Stomach (tissue), 9 donors: ENCODE measurements around the gene AIG1. TPM values are rescaled to one million over a fixed set of nuclear protein-coding genes. Genes with fewer than 3 reads are reported as not detected.

Experiments
- DNase-seq, 2 donors: peaks; one replicate each; pipeline versions ENCODE4 v3.0.0 to v3.0.0-alpha.2; 2013 to 2019
- H3K27ac ChIP-seq, 5 donors: fragments of 200-600 bp in 4 of 5; sonication (generic) in 4 of 5; one replicate each; pipeline ENCODE4 v1.5.1; 2013 to 2019; ENCODE audit warnings: mild to moderate bottlenecking in 1 of 5, moderate library complexity in 1 of 5
- H3K27me3 ChIP-seq, 3 donors: fragments of 200-600 bp; sonication (generic); one replicate each; pipeline ENCODE4 v1.5.1; 2017 to 2019; ENCODE audit warnings: mixed run types in 1 of 3
- H3K36me3 ChIP-seq, 4 donors: fragments of 200-600 bp; sonication (generic); 1 replicate in 3 of 4; 2 replicates in 1 of 4; pipeline ENCODE4 v1.5.1; 2016 to 2019
- H3K4me1 ChIP-seq, 4 donors: fragments of 200-600 bp; sonication (generic); one replicate each; pipeline ENCODE4 v1.5.1; 2016 to 2019
- H3K4me3 ChIP-seq, 4 donors: fragments of 200-600 bp; sonication (generic) in 3 of 4; one replicate each; pipeline ENCODE4 v1.5.1; 2016 to 2019; ENCODE audit warnings: mild to moderate bottlenecking in 1 of 4
- H3K9me3 ChIP-seq, 4 donors: fragments of 200-600 bp; sonication (generic); one replicate each; pipeline ENCODE4 v1.5.1; 2016 to 2019
- CTCF ChIP-seq, 7 experiments: fragments of 450-650 bp in 4 of 7; fragments of 200-600 bp in 3 of 7; sonication (generic) in 3 of 7; IDR thresholded peaks; one replicate each; pipeline ENCODE4 v1.5.1; 2016 to 2019; ENCODE audit warnings: antibody characterized with exemption in 7 of 7, control low read depth in 2 of 7, mild to moderate bottlenecking in 1 of 7
- EP300 ChIP-seq: sonication (generic); formaldehyde crosslinking; IDR thresholded peaks from one replicate; pipeline ENCODE4 v1.6.1; 2017; ENCODE audit warnings: antibody characterized with exemption
- POLR2A ChIP-seq, 4 donors: fragments of 450-650 bp; IDR thresholded peaks; one replicate each; pipeline ENCODE4 v1.6.1; 2016; ENCODE audit warnings: antibody characterized with exemption in 4 of 4, control low read depth in 2 of 4, mild to moderate bottlenecking in 1 of 4, moderate library complexity in 1 of 4
- POLR2AphosphoS5 ChIP-seq, 3 donors: sonication (generic); formaldehyde crosslinking; IDR thresholded peaks; one replicate each; pipeline ENCODE4 v1.6.1; 2016; ENCODE audit warnings: antibody characterized with exemption in 3 of 3
- WGBS, 5 donors: extraction: QIAGEN DNeasy Blood & Tissue Kit in 3 of 5; methylation state at CpG; one replicate each; pipeline versions ENCODE4 v1.1.5 to v1.1.7; 2013 to 2018; 5-methylcytosine and 5-hydroxymethylcytosine counted together
- intact Hi-C: fragments of 100-400 bp; cut with DNase I; formaldehyde crosslinking; loops from one replicate; pipeline ENCODE4 v1.15.1; 2023; ENCODE audit warnings: low total_unique reads
- polyA plus RNA-seq, 3 donors: library from polyadenylated mRNA; stranded (reverse); fragments of 200-250 nt; gene quantifications; one replicate each; pipeline ENCODE4 v1.2.3, GENCODE V29; 2013
- total RNA-seq, 5 donors: library from RNA; depleted of rRNA; stranded (reverse); fragments of >200 nt; gene quantifications; one replicate each; pipeline versions ENCODE4 v1.1.0 to v1.2.3, GENCODE V29; 2014 to 2016
- donor health status: healthy with polysubstance abuse.
- donor health status: Bipolar disorder and iron deficiency.
- donor health status: healthy.

AIG1 gene
- total and polyA plus RNA-seq, 8 donors, result 10.8 to 220 (median 29.7) TPM; not detected in 1

- intact Hi-C loops, result no loop called here
- Histone ChIP-seq H3K4me1 (peaks cover 0 to 19% (median 11%) of the 10 kb centered on the region in 4 donors), H3K4me3 (no peak overlapping the region), H3K27me3 (no peaks in the 10 kb centered on the region), H3K36me3 (peaks cover 0 to 4% (median 0%) of the 10 kb centered on the region in 4 donors), H3K27ac (peak overlapping the region in 1 of 5 donors; percentile 15), H3K9me3 (no peaks in the 10 kb centered on the region)
- peak in 1 of 2 donors; percentile 58 for DNase-seq
- 29 to 53% (median 34%) methylated on average over 5 of the region's 5 CpGs for WGBS, 5 donors
- TF ChIP-seq EP300 (no peak), CTCF (IDR thresholded peaks at IDR 0.05) (no peak), POLR2AphosphoS5 (IDR thresholded peaks at IDR 0.05) (no peak), POLR2A (IDR thresholded peaks at IDR 0.05) (no peak)
These were observed 225.6 kb downstream of the AIG1 start for GRCh38 chr6:143286251-143286795.

- no peak for DNase-seq
- Histone ChIP-seq H3K36me3 (peaks cover 0 to 3% (median 0%) of the 10 kb centered on the region in 4 donors), H3K27ac (no peak overlapping the region), H3K9me3 (no peaks in the 10 kb centered on the region), H3K4me1 (peaks cover 0 to 19% (median 11%) of the 10 kb centered on the region in 4 donors), H3K27me3 (no peaks in the 10 kb centered on the region), H3K4me3 (no peak overlapping the region)
- intact Hi-C loops, result no loop called here
- 34 to 69% (median 50%) methylated on average over 1 of the region's 1 CpG for WGBS, 5 donors
- TF ChIP-seq POLR2A (IDR thresholded peaks at IDR 0.05), result no peak
- no peak for TF ChIP-seq EP300
- no peak for TF ChIP-seq POLR2AphosphoS5 (IDR thresholded peaks at IDR 0.05)
- TF ChIP-seq CTCF (IDR thresholded peaks at IDR 0.05), result no peak
These were observed 228.2 kb downstream of the AIG1 start for GRCh38 chr6:143288923-143289322.

GRCh38 chr6:143290206-143290605, 229.5 kb downstream of the AIG1 start:
- TF ChIP-seq POLR2AphosphoS5 (IDR thresholded peaks at IDR 0.05) (no peak), EP300 (no peak), CTCF (IDR thresholded peaks at IDR 0.05) (no peak), POLR2A (IDR thresholded peaks at IDR 0.05) (no peak)
- H3K27me3 ChIP-seq, result no peaks in the 10 kb centered on the region
- no peak overlapping the region for H3K4me3 ChIP-seq
- H3K36me3 ChIP-seq, result no peaks in the 10 kb centered on the region
- intact Hi-C loops, result no loop called here
- H3K4me1 ChIP-seq, result peaks cover 0 to 15% (median 11%) of the 10 kb centered on the region in 4 donors
- H3K27ac ChIP-seq, result no peak overlapping the region
- 80 to 94% (median 88%) methylated on average over 7 of the region's 7 CpGs for WGBS, 5 donors
- no peaks in the 10 kb centered on the region for H3K9me3 ChIP-seq
- no peak for DNase-seq

GRCh38 chr6:143293523-143293922, 232.8 kb downstream of the AIG1 start:
- TF ChIP-seq POLR2AphosphoS5 (IDR thresholded peaks at IDR 0.05), result no peak
- TF ChIP-seq POLR2A (IDR thresholded peaks at IDR 0.05), result no peak
- TF ChIP-seq CTCF (IDR thresholded peaks at IDR 0.05), result no peak
- no peak for TF ChIP-seq EP300
- Histone ChIP-seq H3K9me3 (no peaks in the 10 kb centered on the region), H3K36me3 (no peaks in the 10 kb centered on the region), H3K4me1 (no peaks in the 10 kb centered on the region), H3K27ac (no peak overlapping the region), H3K27me3 (no peaks in the 10 kb centered on the region), H3K4me3 (no peak overlapping the region)
- DNase-seq, result no peak
- intact Hi-C loops, result no loop called here
